Measurements from ENCODE around the gene PCDH9.

- TF ChIP-seq POLR2A (IDR thresholded peaks at IDR 0.05; ENCODE audit: low read depth, low read length), result no peak
- no peak for TF ChIP-seq TAF1 (IDR thresholded peaks at IDR 0.05; ENCODE audit: borderline replicate concordance, low read depth, low read length)
- TF ChIP-seq POLR2AphosphoS5 (IDR thresholded peaks at IDR 0.05; ENCODE audit: low read depth, low read length), result no peak
Observed at GRCh38 chr13:66847541-66847940, 382.6 kb downstream of the PCDH9 start.
